Heart right ventricle (tissue), 16 donors: Measurements from ENCODE around the gene AEBP1. TPM values are rescaled to one million over a fixed set of nuclear protein-coding genes. Genes with fewer than 3 reads are reported as not detected.

Experiments used
- ATAC-seq, 8 donors: fragments of 200-7000 bp; cut with Tn5 transposase; one replicate each; pipeline ENCODE4 v1.9.1; 2020; ENCODE audit warnings: mild to moderate bottlenecking in 8 of 8, moderate library complexity in 8 of 8, moderate number of reproducible peaks in 1 of 8
- DNase-seq, 2 donors: peaks; one replicate each; pipeline ENCODE4 v3.0.0-alpha.2; 2020
- H3K27ac ChIP-seq, 10 donors: fragments of 200-600 bp; sonication (generic) in 2 of 10; one replicate each; pipeline versions ENCODE4 v1.5.0 to v1.8.0; 2020 to 2022; ENCODE audit warnings: mild to moderate bottlenecking in 3 of 10
- H3K27me3 ChIP-seq, 7 donors: fragments of 200-600 bp; one replicate each; pipeline ENCODE4 v1.8.0; 2021 to 2022; ENCODE audit warnings: mild to moderate bottlenecking in 2 of 7
- H3K36me3 ChIP-seq, 9 donors: fragments of 200-600 bp; sonication (generic) in 1 of 9; one replicate each; pipeline versions ENCODE4 v1.5.0 to v1.8.0; 2020 to 2022; ENCODE audit warnings: mild to moderate bottlenecking in 2 of 9
- H3K4me1 ChIP-seq, 9 donors: fragments of 200-600 bp; sonication (generic) in 1 of 9; one replicate each; pipeline versions ENCODE4 v1.5.0 to v1.8.0; 2020 to 2022; ENCODE audit warnings: mild to moderate bottlenecking in 4 of 9
- H3K4me3 ChIP-seq, 10 donors: fragments of 200-600 bp; sonication (generic) in 2 of 10; one replicate each; pipeline versions ENCODE4 v1.5.0 to v1.8.0; 2020 to 2022; ENCODE audit warnings: mild to moderate bottlenecking in 7 of 10, moderate library complexity in 2 of 10
- H3K9me3 ChIP-seq, 11 donors: fragments of 200-600 bp in 10 of 11; sonication (generic) in 2 of 11; one replicate each; pipeline versions ENCODE4 v1.5.0 to v1.8.0; 2013 to 2022; ENCODE audit warnings: mild to moderate bottlenecking in 2 of 11, control low read depth in 1 of 11, moderate library complexity in 1 of 11
- WGBS, 2 donors: extraction: QIAGEN DNeasy Blood & Tissue Kit; methylation state at CpG; one replicate each; pipeline ENCODE4 v1.1.7; 2013; ENCODE audit warnings: inconsistent platforms in 1 of 2; 5-methylcytosine and 5-hydroxymethylcytosine counted together
- intact Hi-C, 10 donors: fragments of 100-400 bp; cut with DNase I; formaldehyde crosslinking; loops; one replicate each; pipeline versions ENCODE4 v1.11.1 to v1.14.2; 2022
- polyA plus RNA-seq, 2 donors: library from polyadenylated mRNA; stranded (reverse); fragments of 200-250 nt; gene quantifications; one replicate each; pipeline ENCODE4 v1.2.3, GENCODE V29; 2013
- total RNA-seq, 10 donors: library from RNA; stranded (reverse); fragmentation: NEBNext Ultra II Directional in 3 of 10; extraction: Animal tissue kit (Norgen Biotek cat#: 25700) in 3 of 10; gene quantifications; one replicate each; pipeline versions ENCODE4 v1.2.1 to v1.2.4, GENCODE V29; 2021 to 2023
- TF ChIP-seq, protein P1 (sequence below), 9 donors: fragments of 200-600 bp; sonication (generic) in 2 of 9; IDR thresholded peaks; one replicate each; pipeline versions ENCODE4 v1.5.0 to v1.8.0; 2021 to 2022; ENCODE audit warnings: antibody characterized with exemption in 9 of 9, mild to moderate bottlenecking in 5 of 9, moderate library complexity in 1 of 9
- donor health status: Arrhythmogenic right ventricular cardiomyopathy.
- donor health status: ischemic (EF 13 %, LVEDD 7.1; RV severe dilation, severe dysfunction).
- donor health status: healthy with polysubstance abuse.
- donor health status: DM: no; HTN: yes; CAD: no.
- donor health status: DM: no; HTN: no; CAD: no.
- donor health status: ischemic (EF 25% LVEDD 6.9; RV normal size, moderate dysfunction).
- donor health status: ischemic (EF 25% LVEDD 5.7; RV mildly dilated, moderate dysfunction).
- donor health status: healthy.
- donor health status: DM: yes; HTN: yes; CAD: no.
- donor health status: Ischemic cardiomyopathy.
- donor health status: ischemic (EF 35%, LVEDD 5.7; RV mildly dilated, moderate dysfunction).
- donor health status: nonischemic (EF 11% LVEDD 7.7; RV severe dilation, severe dysfunction).
- donor health status: DM: yes; HTN: yes; CAD: no.
- donor health status: PGD.
- donor health status: ischemic (EF 29% LVEDD 5.4; RV normal size, mild dysfunction).
- donor health status: nonischemic (EF 23%, LVEDD 6.1; RV moderate dilation, normal function).

AEBP1 gene
- total and polyA plus RNA-seq, 12 donors = 14.1 to 33.7 (median 21.6) TPM

DNA sequence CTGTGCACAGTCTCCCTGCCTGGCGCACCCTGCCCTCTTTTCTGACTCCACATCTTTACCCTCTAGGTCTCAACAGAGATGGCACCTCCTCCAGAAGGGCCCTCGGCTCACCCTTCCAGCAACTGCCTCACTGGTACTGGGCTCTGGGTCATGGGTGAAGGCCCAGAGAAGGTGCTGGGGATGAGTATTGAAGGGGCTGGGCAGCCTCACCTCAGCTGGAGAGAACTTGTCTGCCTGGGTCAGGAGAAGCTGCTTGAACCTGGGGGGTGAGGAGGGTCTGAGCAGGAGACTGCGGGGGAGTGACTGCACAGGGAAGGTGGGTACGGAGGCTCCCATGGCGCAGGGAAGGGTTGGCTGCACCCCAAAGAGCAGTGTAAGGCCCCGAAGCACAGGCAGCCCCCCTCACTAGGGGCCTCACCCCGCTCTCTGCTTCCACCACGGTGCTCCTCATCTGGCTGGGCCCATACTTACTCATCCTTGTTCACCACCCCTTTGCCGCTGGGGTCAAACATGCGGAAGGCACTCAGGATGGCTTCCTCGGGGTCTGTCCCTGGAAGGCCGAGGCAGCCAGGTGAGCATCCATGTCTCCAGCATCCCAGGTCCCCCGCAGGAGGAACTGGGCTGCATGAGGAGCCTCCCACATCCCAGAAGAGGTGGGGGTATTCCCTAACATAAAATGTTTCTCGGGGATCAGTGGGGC lies 35.3 kb downstream of the AEBP1 start:
- no peak for ATAC-seq
- intact Hi-C loops = loop anchor here in 4 of 10 donors (5.0 to 10.0 kb wide), 2 partner anchors 55 to 58 kb away; no protein-coding TSS in a partner anchor
- 65 to 77% methylated on average over 14 of the region's 14 CpGs for WGBS, 2 donors
- Histone ChIP-seq H3K36me3 (no peaks in the 10 kb centered on the region), H3K4me3 (peak overlapping the region in 4 of 10 donors; percentile 35 to 44 (median 36)), H3K27ac (peak overlapping the region in 3 of 10 donors; percentile 26 to 79 (median 41)), H3K4me1 (peaks cover 0 to 23% (median 5%) of the 10 kb centered on the region in 9 donors), H3K27me3 (peaks cover 0 to 2% (median 0%) of the 10 kb centered on the region in 7 donors), H3K9me3 (no peaks in the 10 kb centered on the region)
- no peak for DNase-seq
- TF ChIP-seq, protein P1, sequence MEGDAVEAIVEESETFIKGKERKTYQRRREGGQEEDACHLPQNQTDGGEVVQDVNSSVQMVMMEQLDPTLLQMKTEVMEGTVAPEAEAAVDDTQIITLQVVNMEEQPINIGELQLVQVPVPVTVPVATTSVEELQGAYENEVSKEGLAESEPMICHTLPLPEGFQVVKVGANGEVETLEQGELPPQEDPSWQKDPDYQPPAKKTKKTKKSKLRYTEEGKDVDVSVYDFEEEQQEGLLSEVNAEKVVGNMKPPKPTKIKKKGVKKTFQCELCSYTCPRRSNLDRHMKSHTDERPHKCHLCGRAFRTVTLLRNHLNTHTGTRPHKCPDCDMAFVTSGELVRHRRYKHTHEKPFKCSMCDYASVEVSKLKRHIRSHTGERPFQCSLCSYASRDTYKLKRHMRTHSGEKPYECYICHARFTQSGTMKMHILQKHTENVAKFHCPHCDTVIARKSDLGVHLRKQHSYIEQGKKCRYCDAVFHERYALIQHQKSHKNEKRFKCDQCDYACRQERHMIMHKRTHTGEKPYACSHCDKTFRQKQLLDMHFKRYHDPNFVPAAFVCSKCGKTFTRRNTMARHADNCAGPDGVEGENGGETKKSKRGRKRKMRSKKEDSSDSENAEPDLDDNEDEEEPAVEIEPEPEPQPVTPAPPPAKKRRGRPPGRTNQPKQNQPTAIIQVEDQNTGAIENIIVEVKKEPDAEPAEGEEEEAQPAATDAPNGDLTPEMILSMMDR (IDR thresholded peaks at IDR 0.05) = no peak

DNA sequence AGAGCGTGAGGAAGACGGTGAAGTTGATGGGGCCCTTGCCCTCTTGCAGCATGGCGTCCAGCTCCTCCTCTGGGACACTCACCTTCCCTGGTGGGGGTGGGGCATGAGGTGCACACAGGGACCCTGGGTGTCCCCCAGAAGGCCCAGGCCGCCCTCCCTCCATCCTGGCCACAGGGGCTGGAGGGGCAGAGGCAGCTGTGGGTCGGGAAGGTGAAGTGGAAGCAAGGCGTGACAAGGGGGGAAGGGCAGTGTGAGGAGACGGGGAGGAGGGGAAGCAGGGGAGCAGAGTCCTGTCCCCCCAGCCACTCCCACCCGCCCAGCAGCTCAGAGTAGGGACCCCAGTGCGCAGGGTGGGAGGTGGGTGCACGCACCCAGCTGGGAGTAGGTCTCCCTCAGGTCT lies 36.2 kb downstream of the AEBP1 start:
- TF ChIP-seq, protein P1 (IDR thresholded peaks at IDR 0.05) = no peak
- H3K27me3 ChIP-seq = peaks cover 0 to 11% (median 4%) of the 10 kb centered on the region in 7 donors
- no peaks in the 10 kb centered on the region for H3K36me3 ChIP-seq
- H3K4me1 ChIP-seq = peaks cover 0 to 21% (median 6%) of the 10 kb centered on the region in 9 donors
- no peak for ATAC-seq
- 56 to 74% methylated on average over 10 of the region's 10 CpGs for WGBS, 2 donors
- H3K9me3 ChIP-seq = no peaks in the 10 kb centered on the region
- H3K4me3 ChIP-seq = peak overlapping the region in 5 of 10 donors; percentile 13 to 44 (median 35)
- intact Hi-C loops = loop anchor here in 2 of 10 donors (10.0 kb wide), 1 partner anchor 54 kb away; no protein-coding TSS in a partner anchor
- no peak for DNase-seq
- H3K27ac ChIP-seq = peak overlapping the region in 5 of 10 donors; percentile 22 to 79 (median 35)

DNA sequence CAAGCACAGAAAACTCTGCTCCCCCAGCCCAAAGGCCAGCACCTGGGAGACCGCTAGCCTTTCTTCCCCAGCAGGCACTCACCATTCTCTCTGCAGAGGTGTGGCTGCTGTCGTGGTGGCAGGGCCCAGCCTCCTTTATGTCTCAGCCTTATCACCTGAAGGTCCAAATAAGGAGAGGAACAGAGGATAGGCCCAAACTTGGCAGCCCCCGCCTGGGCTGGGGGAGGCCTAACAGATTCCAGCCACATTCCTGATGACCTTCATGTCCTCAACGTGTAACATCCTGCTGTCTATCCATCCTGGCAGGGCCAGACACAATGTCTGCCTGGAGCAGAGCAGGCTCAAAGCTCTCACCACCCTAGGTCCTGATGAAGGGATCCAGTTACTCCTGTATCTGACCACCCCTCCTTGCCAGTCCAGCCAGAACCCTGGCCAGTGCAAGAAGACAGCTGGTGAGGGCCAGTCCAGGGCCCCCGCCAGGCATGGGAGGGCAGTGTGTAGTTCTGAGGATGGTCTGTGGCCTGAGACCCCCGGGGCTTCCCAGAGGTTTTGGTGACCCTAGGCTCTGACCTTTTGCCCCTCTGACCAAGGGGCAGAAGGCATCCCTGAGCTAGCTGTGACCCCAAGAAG lies 37.2 kb downstream of the AEBP1 start, which contains the start of gene MYL7:
MYL7 (minus strand) TSS at position 112 of the 630 bp plus-strand sequence; CDS start at position 85, 27 bp downstream.
- H3K9me3 ChIP-seq = no peaks in the 10 kb centered on the region
- peaks cover 0 to 23% (median 9%) of the 10 kb centered on the region in 9 donors for H3K4me1 ChIP-seq
- DNase-seq = no peak
- no peaks in the 10 kb centered on the region for H3K36me3 ChIP-seq
- TF ChIP-seq, protein P1 (IDR thresholded peaks at IDR 0.05) = no peak
- intact Hi-C loops = loop anchor here in 2 of 10 donors (10.0 kb wide), 1 partner anchor 53 kb away; no protein-coding TSS in a partner anchor
- peaks cover 0 to 21% (median 9%) of the 10 kb centered on the region in 7 donors for H3K27me3 ChIP-seq
- ATAC-seq = peak in 3 of 8 donors; percentile 10 to 68 (median 34)
- peak within 1 kb of the TSS in 6 of 10 donors; percentile 5 to 44 (median 35) for H3K4me3 ChIP-seq
- H3K27ac ChIP-seq = peak within 1 kb of the TSS in 6 of 10 donors; percentile 6 to 79 (median 40)
- WGBS, 2 donors = 40 to 60% methylated on average over 6 of the region's 6 CpGs

DNA sequence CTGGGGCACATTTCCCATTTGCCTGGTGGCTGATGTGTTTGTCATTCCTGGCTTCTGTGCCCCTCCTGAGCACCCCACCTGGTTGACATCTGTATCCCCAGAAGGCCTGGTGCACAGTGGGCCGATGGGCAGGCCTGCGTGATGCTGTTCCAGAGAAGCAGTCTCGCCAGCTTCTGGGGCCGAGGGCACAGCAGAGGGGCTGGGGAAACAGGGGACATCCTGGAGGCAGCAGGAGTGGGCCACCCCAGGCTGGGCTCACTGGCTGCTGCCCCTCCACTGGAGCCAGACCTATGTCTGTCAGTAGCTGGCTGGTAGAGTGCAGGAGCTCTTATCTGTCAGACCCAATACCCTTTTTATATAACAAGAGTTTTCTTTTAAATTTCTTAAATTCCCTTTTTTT lies 37.9 kb downstream of the AEBP1 start:
- TF ChIP-seq, protein P1 (IDR thresholded peaks at IDR 0.05) = no peak
- no peaks in the 10 kb centered on the region for H3K9me3 ChIP-seq
- H3K4me3 ChIP-seq = no peak overlapping the region
- DNase-seq = no peak
- H3K27me3 ChIP-seq = peaks cover 0 to 26% (median 9%) of the 10 kb centered on the region in 7 donors
- intact Hi-C loops = loop anchor here in 2 of 10 donors (10.0 kb wide), 1 partner anchor 53 kb away; no protein-coding TSS in a partner anchor
- peaks cover 0 to 26% (median 12%) of the 10 kb centered on the region in 9 donors for H3K4me1 ChIP-seq
- 92 to 95% methylated on average over 4 of the region's 4 CpGs for WGBS, 2 donors
- H3K36me3 ChIP-seq = no peaks in the 10 kb centered on the region
- peak overlapping the region in 2 of 10 donors; percentile 59 to 66 for H3K27ac ChIP-seq
- ATAC-seq = no peak
